GM19467 (cell line): ENCODE results near the gene KIF2A.

Experiments
- ATAC-seq: cut with Tn5 transposase; IDR thresholded peaks from one replicate; pipeline ENCODE4 v1.9.1; 2021; ENCODE audit warnings: mild to moderate bottlenecking, moderate library complexity; ENCODE audit not compliant: unreplicated experiment

The KIF2A gene

GRCh38 chr5:62374090-62374489 lies 68.1 kb downstream of the KIF2A start:
- ATAC-seq = no peak

GRCh38 chr5:62375627-62376026 lies 69.6 kb downstream of the KIF2A start:
- ATAC-seq = no peak

DNA sequence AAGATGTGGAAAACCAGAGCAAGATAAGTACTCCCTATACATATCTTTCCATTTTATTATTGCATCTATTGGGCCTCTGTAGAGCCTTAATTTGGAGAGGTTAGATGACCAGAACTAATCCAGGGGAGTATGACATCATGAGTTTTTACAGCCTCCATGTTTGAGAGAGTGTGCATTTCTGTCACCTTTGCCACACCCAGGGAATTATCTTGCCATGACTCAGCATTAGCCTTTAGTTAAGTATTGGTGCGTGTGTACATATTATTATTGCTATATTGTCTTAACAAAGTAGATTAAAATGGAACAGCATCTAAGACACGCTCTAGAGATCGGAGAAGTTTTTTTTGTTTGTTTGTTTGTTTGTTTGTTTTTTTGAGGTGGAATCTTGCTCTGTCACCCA lies 70.1 kb downstream of the KIF2A start:
- ATAC-seq = no peak

GRCh38 chr5:62385131-62385530 lies 79.1 kb downstream of the KIF2A start:
- ATAC-seq = no peak

GRCh38 chr5:62385816-62386400 lies 79.9 kb downstream of the KIF2A start:
- ATAC-seq = no peak

GRCh38 chr5:62386824-62387223 lies 80.8 kb downstream of the KIF2A start:
- ATAC-seq = no peak

DNA sequence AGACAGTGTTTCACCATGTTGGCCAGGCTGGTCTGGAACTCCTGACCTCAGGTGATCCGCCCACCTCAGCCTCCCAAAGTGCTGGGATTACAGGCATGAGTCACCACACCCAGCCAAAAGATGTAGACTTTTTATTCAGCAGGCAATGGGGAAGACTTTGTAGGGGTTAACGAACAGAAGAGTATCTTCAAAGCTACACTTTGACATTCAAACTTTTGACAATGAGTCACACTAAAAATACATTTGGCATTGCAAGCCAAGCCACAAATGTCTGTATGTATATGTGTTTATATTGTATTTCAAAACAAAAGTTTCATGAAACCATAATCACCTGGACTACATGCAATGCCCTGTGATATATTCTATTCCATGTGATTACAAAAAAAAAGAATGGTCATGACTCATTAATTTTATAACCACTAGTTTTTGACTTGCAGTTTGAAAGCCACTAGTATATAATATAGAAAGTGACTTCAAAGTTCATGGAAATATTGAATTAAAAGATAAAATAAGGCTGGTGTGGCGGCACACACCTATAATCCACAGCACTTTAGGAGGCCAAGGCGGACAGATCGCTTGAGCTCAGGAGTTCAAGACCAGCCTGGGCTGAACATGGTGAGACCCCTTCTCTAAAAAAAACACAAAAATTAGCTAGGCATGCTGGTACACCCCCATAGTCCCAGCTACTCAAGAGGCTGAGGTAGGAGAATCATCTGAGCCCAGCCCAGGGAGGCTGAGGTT lies 89.4 kb downstream of the KIF2A start:
- ATAC-seq = no peak

- ATAC-seq = peak; percentile 97
Observed at GRCh38 chr5:62403411-62404250, 97.6 kb downstream of the KIF2A start, which contains the start of gene DIMT1. Gene DIMT1 (minus strand): TSS chr5:62403905. CDS start chr5:62403772, 133 bp downstream.

DNA sequence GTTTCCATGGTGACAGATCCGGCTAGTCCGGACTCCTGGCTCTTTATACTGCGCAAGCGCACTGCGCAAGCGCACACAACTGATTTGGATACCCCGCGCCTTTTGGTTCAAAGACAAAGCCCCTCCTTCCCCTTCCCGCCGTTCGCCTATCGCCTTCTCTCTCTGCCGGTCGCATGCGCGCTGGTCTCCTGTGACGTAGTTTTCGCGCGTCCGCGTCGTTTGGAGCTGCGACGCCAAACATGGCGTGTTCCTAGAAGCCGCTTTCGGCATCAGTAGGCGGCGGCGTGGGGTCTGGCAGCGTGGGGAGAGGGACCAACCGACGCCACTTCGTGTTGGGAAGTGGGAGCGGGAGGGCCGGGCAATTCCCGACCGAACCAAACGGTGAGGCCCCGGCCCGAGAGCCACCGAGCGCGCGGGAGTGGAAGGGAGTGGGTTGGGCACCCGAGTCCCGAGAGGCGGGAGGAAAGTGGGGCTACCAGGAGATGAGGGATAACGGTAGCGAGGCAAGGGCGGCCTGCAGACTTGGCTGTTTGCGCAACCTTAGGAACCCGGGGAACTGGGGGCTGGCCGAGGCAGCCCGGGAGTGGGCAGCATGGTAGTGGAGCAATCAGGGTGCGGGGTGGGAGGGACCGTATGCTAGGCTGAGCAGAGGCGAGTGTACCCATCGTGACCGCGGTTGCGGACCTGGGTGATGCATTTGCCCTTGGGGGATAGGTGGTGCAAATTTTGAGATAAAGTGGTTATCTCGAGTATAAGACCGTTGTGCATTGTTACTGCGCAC lies 106.7 kb downstream of the KIF2A start, which contains the start of gene IPO11:
TSS of gene IPO11 (plus strand) at position 215 of the 781 bp plus-strand sequence. CDS start 24,517 bp downstream, outside the sequence.
- peak; percentile 97 for ATAC-seq

DNA sequence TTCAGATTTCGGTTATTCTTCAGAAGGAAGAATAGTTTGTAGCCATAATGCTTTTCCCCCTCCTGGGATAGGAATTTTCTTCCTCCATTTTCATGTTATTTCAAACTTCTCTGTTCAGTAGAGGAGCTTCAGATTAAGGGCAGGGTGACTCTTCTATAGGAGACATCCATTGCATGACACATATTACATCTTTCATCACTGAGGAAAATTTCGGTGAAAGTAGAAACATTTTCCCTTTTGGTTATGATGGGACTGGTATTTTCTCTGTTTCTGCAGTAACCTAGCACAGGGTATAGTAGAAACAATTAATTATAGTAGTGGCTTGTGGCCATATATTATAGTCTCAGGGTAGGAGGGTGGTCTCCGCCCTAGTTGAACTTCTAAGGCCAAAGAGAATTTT lies 107.7 kb downstream of the KIF2A start:
- no peak for ATAC-seq

DNA sequence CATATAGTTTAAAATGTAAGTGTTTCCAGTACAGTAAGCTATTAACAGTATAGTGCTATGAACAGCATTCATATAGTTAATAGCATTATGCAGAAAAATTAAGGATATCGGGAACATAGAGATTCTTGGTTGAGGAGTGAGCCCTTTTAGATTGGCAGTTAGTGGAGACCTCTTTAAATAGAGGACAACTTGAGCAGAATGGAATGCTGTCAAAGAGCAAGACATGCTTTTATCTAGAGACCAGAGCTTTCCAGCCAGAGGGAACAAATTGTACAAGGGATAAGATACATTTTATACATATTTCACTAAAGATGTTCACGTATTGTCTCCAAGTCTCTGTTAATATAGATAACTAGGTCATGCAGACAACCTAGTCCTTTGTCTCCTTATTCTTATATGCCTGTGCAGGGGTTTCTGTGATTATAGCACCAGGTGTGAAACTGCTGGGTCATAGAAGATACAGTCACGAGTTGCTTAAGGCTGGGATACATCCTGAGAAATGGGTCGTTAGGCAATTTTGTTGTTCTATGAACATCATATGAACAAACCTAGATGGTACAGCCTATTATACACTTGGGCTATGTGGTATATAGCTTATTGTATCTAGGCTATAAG lies 112.6 kb downstream of the KIF2A start:
- no peak for ATAC-seq

GRCh38 chr5:62419609-62420008 lies 113.6 kb downstream of the KIF2A start:
- ATAC-seq = no peak

DNA sequence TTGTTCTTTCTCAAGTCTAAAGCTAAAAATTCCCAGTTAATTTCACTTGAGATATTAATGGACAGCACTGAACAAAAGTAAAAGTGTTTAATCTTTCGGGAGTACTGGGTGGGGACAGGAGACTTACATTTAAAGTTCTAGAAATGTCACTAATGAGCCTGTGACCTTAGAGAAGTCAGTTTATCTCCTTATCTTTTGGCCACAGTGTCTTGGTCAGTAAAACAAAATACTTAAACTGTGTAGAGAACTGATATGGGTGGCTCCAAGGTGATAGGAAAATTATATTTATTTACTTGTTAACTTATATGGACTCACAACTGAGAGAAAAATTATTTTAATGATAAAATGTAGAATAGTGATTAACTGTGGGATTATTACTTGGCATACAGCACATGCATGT lies 115.4 kb downstream of the KIF2A start:
- no peak for ATAC-seq

DNA sequence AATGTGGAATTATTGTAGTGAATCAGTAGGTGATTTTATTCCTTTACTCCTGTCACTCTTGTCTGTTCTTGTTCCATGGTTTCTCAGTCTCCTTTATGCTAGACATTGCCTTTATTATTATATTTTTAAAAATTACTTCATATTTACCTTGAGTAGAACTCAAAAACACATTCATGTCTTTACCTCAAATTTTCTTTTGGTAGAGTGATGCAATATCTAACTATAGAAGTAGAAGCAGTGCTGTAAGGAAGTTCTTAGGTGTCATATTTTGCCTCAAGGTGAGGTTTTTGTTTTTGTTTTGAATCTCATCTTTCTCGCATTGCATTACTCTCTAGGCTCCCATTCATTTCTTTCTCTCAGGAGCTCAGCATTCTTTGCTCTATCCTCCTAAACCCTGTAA lies 118.8 kb downstream of the KIF2A start:
- no peak for ATAC-seq

DNA sequence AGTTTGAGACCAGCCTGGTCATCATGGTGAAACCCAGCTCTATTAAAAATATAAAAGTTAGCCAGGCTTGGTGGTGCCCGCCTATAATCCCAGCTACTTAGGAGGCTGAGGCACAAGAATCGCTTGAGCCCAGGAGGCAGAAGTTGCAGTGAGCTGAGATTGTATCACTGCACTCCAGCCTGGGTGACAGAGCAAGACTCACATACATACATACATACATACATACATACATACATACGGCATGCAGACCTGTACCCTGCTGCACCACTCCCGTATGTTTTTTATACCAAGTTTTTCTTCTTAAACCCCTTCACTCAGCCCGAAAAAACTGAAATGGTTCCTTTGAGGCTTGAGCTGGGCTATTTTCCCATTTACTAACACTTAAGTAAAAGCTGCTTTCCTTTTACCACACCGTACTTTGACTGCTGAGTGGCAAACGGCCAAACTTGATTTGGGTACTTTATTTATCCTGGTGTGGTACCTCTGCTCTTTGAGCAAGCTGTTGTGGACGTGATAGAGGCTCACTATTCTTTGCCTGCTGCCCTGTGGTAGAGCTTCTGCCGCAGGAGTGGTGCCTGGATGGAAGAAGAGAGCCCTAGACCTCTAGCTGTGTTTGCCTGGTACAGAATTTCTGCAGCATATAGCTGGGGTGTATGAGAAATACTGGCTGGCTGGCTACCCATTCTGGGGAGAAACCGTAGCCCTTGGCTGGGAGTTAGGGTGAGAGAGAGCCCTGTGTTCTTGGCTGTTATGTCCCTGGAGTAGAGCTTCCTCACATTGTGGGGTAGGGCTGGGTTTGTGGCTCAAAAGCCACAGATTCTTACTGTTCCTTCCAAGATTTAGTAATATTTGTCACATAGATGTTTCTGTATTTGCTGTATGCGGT lies 126.0 kb downstream of the KIF2A start:
- no peak for ATAC-seq

DNA sequence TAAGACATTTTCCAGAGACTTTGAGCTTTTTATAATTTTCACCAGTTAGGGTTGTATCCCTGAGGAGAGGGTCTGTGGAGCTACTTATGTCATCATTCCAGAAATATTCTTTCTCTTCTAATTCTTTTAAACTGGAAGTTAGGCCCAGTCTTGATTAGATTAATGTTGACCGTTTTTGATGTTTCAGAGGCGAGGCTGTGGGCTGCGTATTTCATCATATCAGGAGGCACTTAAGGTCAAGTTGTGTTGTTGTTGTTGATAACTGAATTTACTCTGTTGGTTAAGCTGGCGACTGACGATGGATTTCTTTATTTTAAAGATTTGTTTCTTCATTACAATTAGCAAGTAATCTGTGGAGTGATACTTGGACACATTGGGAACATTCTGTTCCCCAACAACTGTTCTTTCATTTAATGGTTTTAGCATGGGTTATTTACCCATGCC lies 126.6 kb downstream of the KIF2A start:
- ATAC-seq = no peak
